SIG-M5 treated with dmso at 0.1 percent for 504 hours (cell line): Measurements from ENCODE around the gene KRT1.
A peak's percentile ranks its signal among the peaks of the same experiment; 100 is the strongest.

ENCODE experiments used
- DNase-seq: peaks from one replicate; lab custom pipeline; 2025; ENCODE audit not compliant: unreplicated experiment; lab: John Stamatoyannopoulos, UW

Gene KRT1

DNA sequence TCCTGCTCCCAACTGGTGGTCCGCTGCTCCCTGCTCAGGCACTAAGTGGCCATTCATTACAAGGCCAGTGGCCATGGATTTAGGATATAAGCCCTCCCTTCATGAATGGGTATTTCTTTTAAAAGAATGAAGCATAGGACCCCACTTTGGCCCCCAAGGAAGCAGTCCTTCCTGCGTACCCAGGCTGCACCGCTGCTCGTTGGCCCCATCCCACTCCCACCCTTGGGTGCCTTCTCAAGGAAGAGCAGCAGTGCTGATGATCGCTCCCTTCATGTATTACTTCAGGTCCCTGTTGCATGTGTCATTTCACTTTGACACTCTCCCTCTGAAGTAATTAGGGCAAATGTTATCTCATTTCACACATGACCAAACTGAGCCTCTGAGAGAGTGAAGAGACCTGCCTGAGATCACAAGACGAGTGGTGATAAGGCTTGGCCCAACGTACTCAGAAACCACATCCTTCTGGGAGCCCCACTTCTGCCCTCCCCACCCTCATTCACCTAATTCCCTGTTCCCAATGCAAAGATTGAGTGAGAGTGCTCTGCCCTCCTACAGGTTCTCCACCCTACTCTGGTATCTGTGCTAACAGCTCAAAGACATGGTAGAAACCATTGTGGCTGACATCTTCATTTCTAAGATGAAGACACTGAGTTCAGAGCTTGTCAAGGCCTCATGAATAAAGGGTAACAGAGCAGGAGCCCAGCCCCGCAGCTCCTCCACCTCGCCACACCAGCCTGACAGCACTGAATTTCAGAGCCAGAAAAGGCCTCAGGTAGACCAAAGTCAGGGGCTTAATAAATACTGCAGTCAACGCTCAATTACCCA, 17.9 kb downstream of the KRT1 start:
- no peak for DNase-seq

DNA sequence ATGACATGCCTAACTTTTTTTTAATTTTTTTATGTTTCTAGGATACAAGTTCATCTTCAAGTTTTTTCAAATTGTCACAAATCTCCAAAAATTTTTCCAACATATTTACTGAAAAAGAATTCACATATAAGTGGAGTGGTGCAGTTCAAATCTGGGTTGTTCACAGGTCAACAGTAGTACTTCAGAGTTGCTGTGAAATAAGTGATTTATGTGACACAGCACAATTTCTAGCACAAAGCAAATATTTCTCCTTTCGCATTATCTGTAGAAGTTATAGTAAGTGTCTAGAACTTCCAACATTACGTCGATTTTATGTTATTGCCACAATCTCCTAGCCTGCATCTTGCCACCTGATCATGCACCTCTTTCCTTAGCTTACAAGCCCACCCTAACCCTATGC, 18.5 kb downstream of the KRT1 start:
- no peak for DNase-seq

DNA sequence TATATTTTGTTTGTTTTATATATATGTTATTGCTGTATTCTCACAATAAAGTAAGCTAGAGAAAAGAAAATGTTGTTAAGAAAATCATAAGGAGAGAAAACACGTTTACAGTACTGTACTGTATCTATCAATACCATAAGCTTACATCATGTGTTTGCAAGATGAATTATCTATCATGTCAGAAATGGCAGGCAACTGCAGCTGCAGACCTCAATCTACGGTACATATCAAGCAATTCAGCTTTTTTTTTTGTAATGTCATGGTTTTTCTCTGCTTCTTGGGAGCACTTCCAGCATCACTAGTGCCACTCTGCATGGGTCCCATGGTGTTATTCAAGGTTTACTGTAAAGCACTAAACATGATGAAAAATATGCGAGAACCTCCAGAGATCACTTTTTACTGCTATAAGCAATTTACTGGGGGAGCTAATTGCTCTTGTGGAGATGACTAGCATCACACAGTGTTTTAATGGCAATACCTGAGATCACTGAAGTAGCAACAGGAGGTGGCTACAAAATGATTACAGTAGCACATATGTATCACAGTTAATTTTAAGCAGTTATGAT, 19.2 kb downstream of the KRT1 start:
- no peak for DNase-seq

DNA sequence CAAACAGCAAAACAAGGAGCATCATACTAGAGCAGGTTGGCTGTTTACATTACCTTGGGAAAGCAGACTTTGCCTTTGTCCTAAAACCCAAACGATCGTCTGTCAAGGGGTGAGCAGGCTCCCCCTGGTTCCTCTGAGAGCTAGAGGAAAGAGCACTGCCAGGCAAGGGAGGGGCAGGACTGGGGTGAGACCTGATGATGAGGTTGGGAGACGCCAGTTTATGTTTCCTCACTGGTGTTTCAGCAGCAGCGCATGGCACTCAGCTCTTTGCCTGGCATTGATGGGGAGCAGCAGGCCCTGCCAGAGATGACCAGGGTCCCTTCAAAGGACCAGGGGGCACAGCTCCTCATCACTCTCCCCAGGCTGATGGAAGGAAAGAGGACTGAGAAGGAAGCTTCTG, 20.3 kb downstream of the KRT1 start:
- no peak for DNase-seq

DNA sequence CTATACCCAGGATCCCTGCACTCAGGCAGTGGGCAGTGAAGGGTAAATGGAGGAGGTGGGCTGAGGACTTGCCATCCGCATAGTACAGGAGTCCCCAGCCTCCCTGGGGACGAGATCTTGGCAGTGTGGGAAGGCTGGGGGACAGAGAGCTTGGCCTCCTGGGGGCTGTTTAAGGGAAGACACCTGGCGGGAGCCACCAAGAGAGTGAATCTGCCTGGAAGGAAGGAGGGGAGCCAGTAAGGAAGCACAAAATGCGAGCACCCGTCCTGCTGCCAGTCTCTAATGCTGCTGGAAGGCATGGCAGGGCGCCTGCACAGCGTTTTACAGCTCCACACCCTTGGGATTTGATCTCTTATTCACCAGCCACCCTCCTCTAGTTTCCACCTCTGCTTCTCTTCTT, 20.8 kb downstream of the KRT1 start:
- no peak for DNase-seq

DNA sequence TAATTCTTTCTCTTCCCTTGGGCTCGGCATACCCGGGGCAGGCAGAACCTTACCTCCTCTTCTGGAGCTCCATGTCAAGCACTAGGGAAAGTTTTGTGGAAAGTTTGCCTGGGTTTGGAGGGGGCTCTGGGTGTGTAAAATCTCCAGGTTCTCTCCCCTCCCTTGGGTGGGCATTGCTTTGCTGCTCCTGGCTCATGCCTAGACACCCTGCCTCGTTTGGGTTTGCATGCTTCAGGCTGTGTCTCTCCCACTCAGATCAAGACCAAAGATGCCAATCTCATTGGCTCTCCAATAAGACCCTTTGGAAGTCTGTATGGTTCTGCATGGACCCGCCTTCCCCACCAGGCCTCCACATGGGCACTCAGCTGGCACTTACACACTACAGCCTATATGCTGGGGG, 22.0 kb downstream of the KRT1 start:
- no peak for DNase-seq

DNA sequence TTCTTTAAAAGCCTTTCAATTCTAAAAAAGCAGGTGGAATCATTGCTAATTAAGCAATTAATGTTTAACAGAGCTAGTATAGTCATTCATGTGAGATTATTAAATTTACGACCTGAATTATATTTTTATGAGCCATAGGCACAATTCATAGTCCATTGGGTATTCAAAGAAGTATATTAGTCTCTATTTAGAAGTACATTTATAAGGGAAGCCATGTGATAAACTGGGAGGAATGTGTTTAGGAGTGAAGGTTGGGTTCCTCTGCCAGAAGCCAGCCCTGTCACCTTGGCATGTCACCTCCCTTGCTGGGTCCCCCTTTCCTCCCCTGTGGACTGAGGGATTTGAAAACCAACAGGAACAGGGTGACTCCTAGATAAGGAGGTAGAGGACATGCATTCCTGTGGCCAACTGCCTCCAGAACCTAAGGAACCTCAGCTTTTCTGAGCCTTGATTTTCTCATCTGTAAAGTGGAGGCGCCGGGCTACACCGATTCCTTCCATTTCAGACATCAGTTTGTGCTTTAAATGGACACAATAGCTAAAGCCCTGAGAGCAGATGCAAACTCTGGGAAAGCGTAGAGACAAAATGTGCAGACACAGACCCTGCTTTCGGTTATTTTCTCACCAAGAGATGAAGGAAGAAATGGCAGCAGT, 22.8 kb downstream of the KRT1 start:
- DNase-seq: no peak

DNA sequence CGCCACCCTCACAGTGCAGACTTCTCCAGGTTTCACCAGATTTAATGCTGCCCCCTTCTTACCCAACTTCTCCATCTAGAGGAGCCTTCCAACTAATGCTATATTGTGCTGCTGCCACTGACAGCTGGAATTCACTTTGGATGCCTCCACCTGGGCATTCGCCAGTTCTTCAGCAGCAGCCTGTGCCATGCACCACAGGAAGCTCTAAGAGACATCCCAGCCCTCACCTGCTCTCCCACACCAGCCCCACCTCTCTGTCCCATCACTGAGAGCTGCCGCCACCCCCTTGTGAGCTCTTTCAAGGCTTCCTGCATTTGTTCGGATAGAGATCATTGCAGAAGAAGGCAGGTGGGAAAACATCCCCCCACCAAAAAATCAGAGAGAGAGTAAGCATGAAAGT, 23.6 kb downstream of the KRT1 start:
- DNase-seq: no peak

DNA sequence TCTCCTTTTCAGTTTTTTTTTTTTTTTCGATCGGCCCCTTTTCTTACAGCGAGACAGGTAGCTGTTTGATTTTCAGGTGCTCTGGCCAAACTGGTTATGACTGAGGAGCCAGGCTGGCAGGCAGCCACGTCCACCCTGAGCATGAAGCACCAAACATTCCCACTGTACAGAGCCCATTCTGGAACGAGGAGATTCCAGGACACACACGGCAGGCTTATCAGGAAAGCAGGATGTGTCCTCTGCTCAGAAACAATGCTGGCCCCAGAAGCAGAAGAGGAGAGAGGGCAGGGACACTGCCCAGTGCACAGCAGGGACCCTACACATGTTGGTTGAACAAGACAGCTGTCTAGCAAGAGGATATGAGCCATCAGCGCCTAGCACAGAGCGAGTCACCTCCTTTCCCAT, 24.5 kb downstream of the KRT1 start:
- DNase-seq: no peak

DNA sequence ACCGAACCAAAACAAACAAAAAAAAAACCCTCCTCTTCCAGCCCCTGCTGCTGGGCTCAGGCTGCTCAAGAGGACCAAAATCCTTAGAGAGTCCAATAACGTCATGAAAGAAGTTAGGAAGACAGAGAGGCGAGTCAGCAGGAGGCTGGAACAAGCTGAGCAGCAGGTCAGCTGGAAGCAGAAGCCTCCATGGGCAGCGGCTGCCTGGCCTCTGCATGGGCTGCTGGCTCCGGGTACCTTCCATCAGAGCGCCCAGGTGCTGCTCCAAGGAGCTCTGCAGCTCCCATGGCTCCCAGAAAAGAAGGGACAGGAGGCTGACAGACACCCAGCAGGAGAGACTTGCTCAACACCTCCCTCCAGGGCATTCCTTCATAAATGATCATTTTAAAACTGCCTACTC, 25.0 kb downstream of the KRT1 start:
- DNase-seq: no peak

DNA sequence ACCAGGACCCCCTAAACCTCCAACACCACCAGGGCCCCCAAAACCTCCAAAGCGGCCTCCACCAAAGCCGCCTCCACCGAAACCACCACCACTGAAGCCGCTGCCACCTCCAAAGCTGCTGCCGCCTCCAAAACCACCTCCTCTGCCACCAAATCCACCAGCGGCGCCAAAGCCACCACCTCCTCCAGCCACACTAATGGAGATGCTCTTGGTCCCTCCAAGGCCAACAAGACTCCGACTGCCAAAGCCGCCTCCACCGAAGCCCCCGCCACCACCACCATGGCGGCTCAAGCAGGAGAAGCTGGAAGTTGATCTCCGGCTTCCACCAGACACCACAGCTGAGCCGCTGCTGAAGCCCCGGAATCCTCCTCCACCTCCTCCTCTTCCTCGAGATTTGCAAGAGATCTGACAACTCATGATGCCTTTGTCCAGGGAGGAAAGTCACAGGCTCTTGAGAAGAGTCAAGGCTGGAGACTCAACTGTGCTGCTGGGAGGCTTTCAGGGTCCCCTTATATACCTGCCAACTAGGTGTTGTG, 28.4 kb downstream of the KRT1 start, which contains the start of gene KRT2:
Gene KRT2 (minus strand): TSS at position 486 of the 536 bp plus-strand sequence. CDS start 69 bp downstream, at position 417.
- DNase-seq: no peak

DNA sequence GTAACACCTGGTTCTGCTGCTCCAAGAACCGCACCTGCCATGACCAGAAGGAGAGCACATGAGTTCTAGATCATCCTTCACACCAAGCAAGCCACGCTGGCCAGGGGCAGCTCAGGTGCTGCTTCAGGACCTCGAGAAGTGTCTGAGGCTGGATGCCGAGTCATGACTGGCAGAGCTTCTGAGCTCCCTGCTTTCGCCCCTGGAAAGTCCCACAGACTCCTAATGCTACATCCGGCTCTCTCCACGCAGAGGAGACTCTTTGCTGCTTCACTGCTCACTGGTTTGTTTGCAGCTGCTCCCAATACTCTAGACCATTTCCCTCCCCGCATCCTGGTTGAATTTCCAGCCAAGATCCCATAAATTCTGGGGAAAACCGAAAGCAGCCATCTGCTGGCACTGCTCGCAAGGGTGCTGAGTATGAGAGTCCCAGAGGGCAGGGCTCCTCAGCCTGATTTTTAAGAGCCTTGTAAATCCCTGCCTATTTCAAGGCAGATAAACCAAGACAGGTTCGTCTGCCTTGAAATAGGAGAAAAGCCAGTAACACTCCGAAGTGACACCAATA, 29.6 kb downstream of the KRT1 start:
- no peak for DNase-seq

DNA sequence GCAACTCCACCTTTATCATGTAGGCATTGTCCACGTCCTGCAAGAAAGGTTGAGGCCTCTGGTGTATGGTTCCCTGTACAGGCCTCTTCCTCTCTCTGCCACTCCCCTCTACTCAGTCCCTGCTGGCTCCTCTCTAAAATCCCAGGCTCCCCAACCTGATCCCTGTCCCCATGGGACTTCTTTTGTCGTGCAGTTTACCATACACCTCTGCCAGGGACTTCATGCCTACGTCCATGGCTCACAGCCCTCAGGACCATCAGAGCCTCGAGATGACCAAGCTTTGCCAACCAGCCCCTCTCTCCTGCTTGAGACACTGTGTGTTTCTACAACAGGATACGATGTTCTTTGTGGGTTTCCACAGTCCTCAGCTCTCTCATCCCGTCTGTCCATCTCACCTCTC, 31.1 kb downstream of the KRT1 start:
- DNase-seq: no peak

DNA sequence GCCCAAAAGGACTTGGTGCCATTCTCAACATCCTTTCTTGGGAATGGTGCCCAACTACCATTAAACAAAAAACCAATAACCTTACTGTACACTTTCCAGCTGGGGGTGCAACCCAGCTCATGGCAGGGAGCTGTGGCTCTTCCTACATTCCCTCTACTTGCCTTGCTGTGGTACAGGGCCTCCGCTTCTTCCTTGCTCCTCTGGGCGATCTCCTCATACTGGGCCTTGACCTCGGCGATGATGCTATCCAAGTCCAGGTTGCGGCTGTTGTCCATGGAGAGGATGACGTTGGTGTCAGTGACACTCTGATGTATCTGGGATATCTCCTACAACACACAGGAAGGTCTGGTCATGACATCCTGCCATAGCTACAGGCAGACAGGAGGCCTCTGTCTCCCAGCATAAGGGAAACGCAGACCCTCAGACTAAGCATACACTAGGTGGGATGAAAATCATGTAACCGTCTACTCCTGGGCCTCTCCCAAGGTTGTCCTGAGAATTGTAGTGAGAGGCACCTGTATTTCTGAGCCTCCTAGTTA, 32.1 kb downstream of the KRT1 start:
- DNase-seq: no peak

DNA sequence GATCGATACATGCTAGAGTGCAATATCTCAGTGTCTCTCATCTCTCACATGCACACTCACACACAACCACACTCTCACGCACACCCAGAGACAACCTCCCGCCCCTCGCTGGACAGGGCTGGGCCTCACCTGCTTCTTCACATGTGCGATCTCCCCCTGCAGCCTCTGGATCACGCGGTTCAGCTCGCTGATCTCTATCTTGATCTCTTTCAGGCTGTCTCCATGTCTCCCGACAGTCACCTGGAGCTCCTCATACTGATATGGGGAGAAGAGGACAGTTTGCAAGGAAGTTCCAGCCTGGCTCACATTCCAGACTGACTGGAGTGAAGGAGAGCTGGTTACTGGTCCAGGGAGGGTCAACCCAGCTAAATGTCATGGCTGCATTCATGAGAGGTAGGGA, 32.6 kb downstream of the KRT1 start:
- no peak for DNase-seq

DNA sequence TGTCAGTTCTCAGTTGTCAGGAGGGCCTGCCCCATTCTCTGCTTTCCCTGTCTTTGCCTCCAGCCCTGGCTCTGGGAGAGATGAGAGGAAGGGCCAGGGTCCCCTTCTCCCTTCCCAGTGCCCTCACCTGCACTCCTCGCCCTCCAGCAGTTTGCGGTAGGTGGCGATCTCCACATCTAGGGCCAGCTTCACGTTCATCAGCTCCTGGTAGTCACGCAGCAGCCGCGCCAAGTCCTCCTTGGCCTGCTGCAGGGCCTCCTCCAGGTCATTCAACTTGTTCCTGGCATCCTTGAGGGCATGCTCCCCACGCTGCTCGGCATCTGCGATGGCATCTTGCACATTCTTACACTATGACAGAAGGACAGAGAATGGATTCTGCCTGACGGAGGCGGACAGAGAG, 33.6 kb downstream of the KRT1 start:
- no peak for DNase-seq

DNA sequence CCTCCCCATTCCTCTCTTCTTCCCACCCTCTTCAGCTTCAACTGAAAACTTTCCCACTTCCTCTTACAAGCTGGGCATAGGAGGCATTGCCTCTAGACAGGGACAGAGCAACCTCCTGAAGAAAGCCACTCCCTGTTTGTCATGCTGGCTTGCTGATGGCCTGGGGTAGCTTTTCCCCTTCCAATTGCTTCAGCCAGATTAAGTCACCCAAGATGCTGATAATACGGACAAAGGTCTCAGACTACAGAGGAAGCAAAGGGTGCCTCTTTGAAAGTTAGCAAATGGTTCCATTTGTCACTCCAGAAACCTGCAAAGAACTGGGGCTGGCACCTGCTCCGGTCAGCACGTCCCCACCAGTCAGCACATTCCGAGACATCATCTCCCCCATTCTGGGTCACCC, 34.2 kb downstream of the KRT1 start:
- peak; percentile 24 for DNase-seq

DNA sequence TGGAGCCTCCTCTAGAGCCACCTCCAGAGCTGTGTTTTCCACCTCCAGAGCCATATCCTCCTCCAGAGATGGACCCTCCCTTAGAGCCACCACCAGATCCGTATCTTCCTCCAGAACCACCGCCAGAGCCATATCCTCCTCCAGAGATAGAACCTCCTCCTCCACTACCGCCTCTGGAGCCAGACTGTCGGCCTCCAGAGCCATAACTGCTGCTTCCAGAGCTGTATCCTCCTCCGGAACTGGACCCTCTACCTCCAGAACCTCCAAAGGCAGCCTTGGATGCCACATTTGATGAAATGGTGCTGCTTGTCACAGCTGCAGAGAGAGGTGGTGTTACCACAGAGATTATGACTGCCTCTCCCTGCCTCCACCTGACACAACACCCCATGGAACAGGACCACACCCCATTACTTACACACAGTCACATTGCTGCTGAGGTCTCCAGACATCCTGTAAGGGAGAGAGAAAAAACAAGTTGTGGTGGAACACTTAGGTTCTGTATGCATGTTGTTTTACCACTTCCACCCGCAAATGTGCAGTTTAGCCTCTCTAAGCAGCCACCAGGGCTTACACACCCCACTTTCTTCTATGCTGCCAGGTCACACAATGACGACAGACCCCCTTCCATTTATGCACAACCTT, 35.0 kb downstream of the KRT1 start:
- no peak for DNase-seq

DNA sequence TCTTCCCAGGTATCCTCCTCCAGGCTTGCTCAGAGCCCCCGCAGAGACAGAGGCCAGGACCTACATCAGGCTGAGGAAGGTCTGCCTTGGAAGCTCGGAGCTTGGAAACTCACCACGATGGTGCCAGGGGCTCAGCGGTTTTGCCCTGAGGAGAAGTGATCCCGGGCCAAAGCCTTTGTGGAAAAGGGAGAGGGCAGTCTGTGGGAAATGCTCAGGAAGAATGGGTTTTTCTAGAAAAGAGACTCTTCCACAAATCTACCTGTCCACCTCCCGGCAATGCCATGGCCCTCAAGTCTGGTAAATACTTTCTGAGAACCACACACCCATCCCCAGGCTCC, 36.2 kb downstream of the KRT1 start:
- no peak for DNase-seq

DNA sequence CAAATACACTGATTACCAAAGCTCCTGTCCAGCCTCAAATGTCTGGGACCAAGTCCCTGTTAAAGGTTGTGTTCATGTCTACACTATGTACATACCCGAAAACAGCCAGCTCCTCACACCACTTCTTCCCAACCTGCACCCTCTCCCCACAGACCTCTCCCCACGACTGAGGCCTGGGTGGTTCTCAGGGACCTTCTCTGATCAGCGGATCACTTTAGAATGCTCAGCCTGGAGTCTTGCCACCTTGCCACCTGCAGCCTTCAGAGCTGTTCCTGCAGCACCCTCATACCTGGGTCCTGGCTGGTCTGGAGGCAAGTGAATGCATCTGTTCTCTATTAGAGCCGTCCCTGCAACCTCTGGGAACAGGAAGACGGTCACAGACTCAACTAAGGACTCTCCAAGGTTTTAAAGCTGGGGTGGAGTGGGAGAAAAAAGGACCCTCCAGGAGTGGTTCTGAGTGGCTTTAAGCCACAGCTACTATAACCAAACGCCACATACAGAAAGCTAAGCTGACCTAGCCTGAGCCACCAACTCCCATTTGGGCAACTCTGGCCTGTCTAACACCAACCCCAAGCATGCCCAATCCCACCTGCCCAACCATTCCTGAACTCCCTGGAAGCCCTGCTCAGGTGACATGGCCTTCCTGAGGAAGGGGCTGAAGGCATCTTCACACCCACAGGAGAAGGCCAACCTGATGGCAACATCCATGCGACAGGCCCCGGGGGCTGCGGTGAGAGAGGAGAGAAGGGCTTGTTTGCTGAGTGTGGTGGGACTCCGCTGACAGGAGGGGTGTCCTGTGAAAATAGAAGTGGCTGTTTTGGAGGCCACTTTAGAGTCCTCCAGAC, 36.8 kb downstream of the KRT1 start:
- DNase-seq: no peak
